ENCODE data around the gene SERHL2.
"Not testable (repeated sequence)": the region's sequence is repeated elsewhere in the genome, so short reads cannot be mapped to it uniquely, and the experiment has no call there.

GRCh38 chr22:42567950-42568349, 14.2 kb downstream of the SERHL2 start:
- not testable (repeated sequence) for TF ChIP-seq POLR2AphosphoS5 (IDR thresholded peaks at IDR 0.05; ENCODE audit: low read depth, low read length); POLR2A (IDR thresholded peaks at IDR 0.05; ENCODE audit: low read depth, low read length); TAF1 (IDR thresholded peaks at IDR 0.05; ENCODE audit: borderline replicate concordance, low read depth, low read length)
